Measurements from ENCODE around the gene PIGW. TPM values are rescaled to one million over a fixed set of nuclear protein-coding genes. Genes with fewer than 3 reads are reported as not detected.

Gene PIGW
- total RNA-seq (2014; rRNA removed; shearing (Covaris generic); ENCODE audit: low replicate concordance) = 6.6 and 7.7 TPM in 2 replicates

- Histone ChIP-seq H3K36me3 (peaks cover 82% of the 10 kb centered on the region), H3K9me3 (no peaks in the 10 kb centered on the region), H3K4me3 (peak within 1 kb of the TSS; percentile 100), H3K27me3 (no peaks in the 10 kb centered on the region)
- DNase-seq = peak; percentile 95
Measured at GRCh38 chr17:36534840-36535668, at the start of gene PIGW, which contains the start of gene MYO19. TSS of gene PIGW (plus strand) at chr17:36534987. CDS start at chr17:36537102, 2,115 bp downstream. TSS of gene MYO19 (minus strand) at chr17:36534868. CDS start at chr17:36532538, 2,330 bp downstream.

- Histone ChIP-seq H3K36me3 (peaks cover 1% of the 10 kb centered on the region; the same call in 1 of the 2 replicates), H3K27me3 (peaks cover 15% of the 10 kb centered on the region), H3K9me3 (no peaks in the 10 kb centered on the region), H3K4me3 (no peak overlapping the region)
- no peak for DNase-seq
Measured at GRCh38 chr17:36485027-36485426, 49.8 kb upstream of the PIGW start.

GRCh38 chr17:36485805-36486203 lies 49.0 kb upstream of the PIGW start:
- peaks cover 3% of the 10 kb centered on the region; the same call in 1 of the 2 replicates for H3K36me3 ChIP-seq
- no peak for DNase-seq
- H3K9me3 ChIP-seq = no peaks in the 10 kb centered on the region
- H3K27me3 ChIP-seq = peaks cover 15% of the 10 kb centered on the region
- peak overlapping the region; percentile 71 for H3K4me3 ChIP-seq

- peaks cover 13% of the 10 kb centered on the region; the same call in 1 of the 2 replicates for H3K27me3 ChIP-seq
- H3K9me3 ChIP-seq = no peaks in the 10 kb centered on the region
- peaks cover 3% of the 10 kb centered on the region; the same call in 1 of the 2 replicates for H3K36me3 ChIP-seq
- peak within 1 kb of the TSS; percentile 71 for H3K4me3 ChIP-seq
- DNase-seq = peak; percentile 90
Measured at GRCh38 chr17:36486204-36487194, 48.3 kb upstream of the PIGW start, which contains the start of gene ZNHIT3. TSS of gene ZNHIT3 (plus strand) at chr17:36486681. CDS start at chr17:36486700, 19 bp downstream.

GRCh38 chr17:36493956-36494355 lies 40.8 kb upstream of the PIGW start:
- Histone ChIP-seq H3K9me3 (no peaks in the 10 kb centered on the region), H3K27me3 (no peaks in the 10 kb centered on the region), H3K36me3 (peaks cover 63% of the 10 kb centered on the region), H3K4me3 (no peak overlapping the region)
- DNase-seq = no peak

- Histone ChIP-seq H3K36me3 (peaks cover 63% of the 10 kb centered on the region), H3K27me3 (no peaks in the 10 kb centered on the region)
- no peak for DNase-seq
Measured at GRCh38 chr17:36494674-36495073, 40.1 kb upstream of the PIGW start.

GRCh38 chr17:36495076-36495578 lies 39.7 kb upstream of the PIGW start:
- Histone ChIP-seq H3K4me3 (no peak overlapping the region), H3K27me3 (no peaks in the 10 kb centered on the region), H3K36me3 (peaks cover 65% of the 10 kb centered on the region), H3K9me3 (no peaks in the 10 kb centered on the region)
- DNase-seq = no peak

More at GRCh38 chr17:36494674-36495073, 40.1 kb upstream of the PIGW start:
- no peaks in the 10 kb centered on the region for H3K9me3 ChIP-seq
- no peak overlapping the region for H3K4me3 ChIP-seq

GRCh38 chr17:36496018-36496789 lies 38.6 kb upstream of the PIGW start:
- Histone ChIP-seq H3K4me3 (no peak overlapping the region), H3K27me3 (no peaks in the 10 kb centered on the region), H3K36me3 (peaks cover 75% of the 10 kb centered on the region), H3K9me3 (no peaks in the 10 kb centered on the region)
- DNase-seq = no peak

GRCh38 chr17:36498155-36498554 lies 36.6 kb upstream of the PIGW start:
- DNase-seq = no peak
- Histone ChIP-seq H3K36me3 (peaks cover 84% of the 10 kb centered on the region), H3K27me3 (no peaks in the 10 kb centered on the region), H3K9me3 (no peaks in the 10 kb centered on the region), H3K4me3 (no peak overlapping the region)

GRCh38 chr17:36498560-36499300 lies 36.1 kb upstream of the PIGW start:
- H3K27me3 ChIP-seq = no peaks in the 10 kb centered on the region
- H3K4me3 ChIP-seq = no peak overlapping the region
- no peaks in the 10 kb centered on the region for H3K9me3 ChIP-seq
- DNase-seq = no peak
- H3K36me3 ChIP-seq = peaks cover 84% of the 10 kb centered on the region

GRCh38 chr17:36500745-36501225 lies 34.0 kb upstream of the PIGW start:
- H3K4me3 ChIP-seq = no peak overlapping the region
- H3K36me3 ChIP-seq = peaks cover 84% of the 10 kb centered on the region

GRCh38 chr17:36501351-36501750 lies 33.4 kb upstream of the PIGW start:
- DNase-seq = no peak
- H3K27me3 ChIP-seq = no peaks in the 10 kb centered on the region
- no peaks in the 10 kb centered on the region for H3K9me3 ChIP-seq
- no peak overlapping the region for H3K4me3 ChIP-seq
- H3K36me3 ChIP-seq = peaks cover 84% of the 10 kb centered on the region

More at GRCh38 chr17:36500745-36501225, 34.0 kb upstream of the PIGW start:
- Histone ChIP-seq H3K9me3 (no peaks in the 10 kb centered on the region), H3K27me3 (no peaks in the 10 kb centered on the region)
- no peak for DNase-seq

GRCh38 chr17:36501963-36502362 lies 32.8 kb upstream of the PIGW start:
- Histone ChIP-seq H3K27me3 (no peaks in the 10 kb centered on the region), H3K9me3 (no peaks in the 10 kb centered on the region), H3K36me3 (peaks cover 85% of the 10 kb centered on the region), H3K4me3 (no peak overlapping the region)
- DNase-seq = no peak

GRCh38 chr17:36503456-36504155 lies 31.2 kb upstream of the PIGW start:
- no peaks in the 10 kb centered on the region for H3K9me3 ChIP-seq
- no peak for DNase-seq
- no peaks in the 10 kb centered on the region for H3K27me3 ChIP-seq
- peaks cover 90% of the 10 kb centered on the region for H3K36me3 ChIP-seq
- no peak overlapping the region for H3K4me3 ChIP-seq

GRCh38 chr17:36504156-36504545 lies 30.6 kb upstream of the PIGW start:
- H3K4me3 ChIP-seq = no peak overlapping the region
- H3K9me3 ChIP-seq = no peaks in the 10 kb centered on the region
- no peaks in the 10 kb centered on the region for H3K27me3 ChIP-seq
- H3K36me3 ChIP-seq = peaks cover 92% of the 10 kb centered on the region
- no peak for DNase-seq

Measured in MG63 (cell line).